SHP77 treated with DMSO at 0.1 percent for 48 hours (cell line): Measurements from ENCODE around the gene KCNV2.

Source experiments
- DNase-seq: peaks from one replicate; lab custom pipeline; 2025; lab: John Stamatoyannopoulos, UW

KCNV2 gene

GRCh38 chr9:2758898-2759510 is 41.7 kb downstream of the KCNV2 start:
- DNase-seq: no peak

- no peak for DNase-seq
These were observed 44.1 kb downstream of the KCNV2 start for GRCh38 chr9:2761424-2761823.

GRCh38 chr9:2764353-2764752 is 47.0 kb downstream of the KCNV2 start:
- no peak for DNase-seq

GRCh38 chr9:2765250-2765880 is 48.1 kb downstream of the KCNV2 start:
- DNase-seq: no peak

- no peak for DNase-seq
These were observed 50.7 kb downstream of the KCNV2 start for GRCh38 chr9:2767800-2768677.

GRCh38 chr9:2771087-2771486 is 53.8 kb downstream of the KCNV2 start:
- DNase-seq: no peak

- no peak for DNase-seq
These were observed 54.4 kb downstream of the KCNV2 start for GRCh38 chr9:2771661-2772060.

DNA sequence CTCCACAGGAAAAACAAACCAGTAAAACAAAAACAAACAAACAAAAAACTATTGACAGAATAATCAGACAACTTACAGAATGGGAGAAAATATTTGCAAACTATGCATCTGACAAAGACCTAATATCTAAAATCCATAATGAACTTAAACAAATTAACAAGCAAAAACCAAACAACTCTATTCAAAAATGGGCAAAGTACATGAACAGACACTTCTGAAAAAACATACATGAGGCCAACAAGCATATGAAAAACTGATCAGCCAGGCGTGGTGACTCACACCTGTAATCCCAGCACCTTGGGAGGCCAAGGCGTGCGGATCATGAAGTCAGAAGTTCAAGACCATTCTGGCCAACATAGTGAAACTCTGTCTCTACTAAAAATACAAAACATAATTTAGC is 60.1 kb downstream of the KCNV2 start:
- no peak for DNase-seq

DNA sequence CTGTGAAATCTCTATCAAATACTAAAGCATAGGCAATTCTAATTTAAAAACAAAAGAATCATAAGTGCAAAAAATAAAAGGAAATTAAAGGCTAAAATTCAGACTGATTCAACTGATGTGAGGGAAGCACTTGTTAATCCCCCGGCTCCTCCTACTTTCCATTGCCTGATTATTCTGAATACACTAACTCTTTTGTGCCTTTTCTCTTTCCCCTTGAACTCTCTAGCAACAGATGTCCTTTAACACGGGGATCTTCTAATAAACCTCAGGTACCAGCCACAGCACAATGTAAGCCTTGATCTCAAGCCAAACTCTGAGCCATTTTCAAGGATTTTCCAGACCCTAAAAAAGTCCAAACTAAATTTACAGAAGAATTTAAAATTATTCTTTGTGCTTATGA is 61.5 kb downstream of the KCNV2 start:
- no peak for DNase-seq
